ENCODE measurements around the gene THAP7.

GRCh38 chr22:21020802-21021429 lies 19.0 kb upstream of the THAP7 start:
- TF ChIP-seq SUZ12 (IDR thresholded peaks at IDR 0.05; ENCODE audit: extremely low read depth, insufficient read depth, insufficient read length) (no peak), YY1 (IDR thresholded peaks at IDR 0.05; ENCODE audit: insufficient read depth, insufficient read length) (no peak)
